GM19372 (cell line): Measurements from ENCODE around the gene NLGN4Y.
"Not testable (repeated sequence)": the region's sequence is repeated elsewhere in the genome, so short reads cannot be mapped to it uniquely, and the experiment has no call there.

Experiments used
- ATAC-seq: cut with Tn5 transposase; IDR thresholded peaks from one replicate; pipeline ENCODE4 v1.9.1; 2021; ENCODE audit warnings: mild to moderate bottlenecking, low read depth, moderate library complexity; ENCODE audit not compliant: unreplicated experiment

The NLGN4Y gene

DNA sequence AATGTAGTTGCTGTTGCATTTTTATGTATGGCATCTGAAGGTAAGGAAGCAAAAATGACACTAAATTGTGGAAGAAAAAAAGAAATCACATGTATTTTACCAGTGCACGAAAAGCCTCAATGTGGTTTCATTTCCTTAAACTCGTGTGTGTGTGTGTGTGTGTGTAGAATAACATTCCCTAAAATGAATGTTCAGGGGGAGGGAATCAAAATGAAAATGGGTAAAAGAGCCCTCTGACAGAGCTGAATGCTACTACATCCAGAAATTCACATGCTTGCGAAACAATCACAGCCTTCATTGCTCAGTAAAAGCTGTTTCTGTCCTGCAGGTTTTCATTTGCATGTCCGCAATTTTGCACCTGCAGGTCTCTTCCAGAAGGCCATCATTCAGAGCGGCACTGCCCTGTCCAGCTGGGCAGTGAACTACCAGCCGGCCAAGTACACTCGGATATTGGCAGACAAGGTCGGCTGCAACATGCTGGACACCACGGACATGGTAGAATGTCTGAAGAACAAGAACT is 305.1 kb downstream of the NLGN4Y start:
- ATAC-seq = no peak

- ATAC-seq = no peak
Observed at GRCh38 chrY:14834103-14835060, 310.1 kb downstream of the NLGN4Y start.

DNA sequence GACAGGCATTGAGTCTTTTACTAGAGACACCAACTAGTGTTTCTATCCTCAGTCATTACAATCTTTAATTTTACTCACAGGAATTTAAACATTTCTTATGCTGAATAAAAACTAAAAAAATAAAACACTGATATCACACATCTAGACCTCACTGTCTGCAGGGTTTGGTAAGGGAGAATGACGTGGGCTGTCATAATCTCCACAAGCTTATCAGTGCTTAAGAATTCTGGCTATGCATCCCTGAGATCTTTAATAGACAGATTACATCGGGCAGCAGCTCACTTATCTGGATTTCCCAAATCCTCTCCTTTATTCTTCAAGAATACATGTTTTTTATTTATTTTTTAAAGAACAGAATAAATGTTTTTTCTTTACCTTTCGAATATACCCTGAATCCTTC is 313.1 kb downstream of the NLGN4Y start:
- ATAC-seq = no peak

DNA sequence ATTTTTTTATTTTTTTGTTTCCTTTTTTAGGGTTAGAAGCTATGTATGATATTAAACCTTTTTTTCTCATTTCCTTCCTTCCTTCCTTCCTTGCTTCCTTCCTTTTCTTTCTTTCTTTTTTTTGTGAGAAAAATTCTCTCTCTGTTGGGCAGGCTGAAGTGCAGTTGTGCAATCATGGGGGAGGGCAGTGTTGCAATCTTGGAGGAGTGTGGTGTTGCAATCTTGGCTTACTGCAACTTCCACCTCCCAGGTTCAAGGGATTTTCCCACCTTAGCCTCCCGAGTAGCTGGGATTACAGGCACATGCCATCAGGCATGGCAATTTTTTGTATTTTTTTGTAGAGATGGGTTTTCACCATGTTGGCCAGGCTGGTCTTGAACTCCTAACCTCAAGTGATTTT is 326.4 kb downstream of the NLGN4Y start:
- no peak for ATAC-seq

DNA sequence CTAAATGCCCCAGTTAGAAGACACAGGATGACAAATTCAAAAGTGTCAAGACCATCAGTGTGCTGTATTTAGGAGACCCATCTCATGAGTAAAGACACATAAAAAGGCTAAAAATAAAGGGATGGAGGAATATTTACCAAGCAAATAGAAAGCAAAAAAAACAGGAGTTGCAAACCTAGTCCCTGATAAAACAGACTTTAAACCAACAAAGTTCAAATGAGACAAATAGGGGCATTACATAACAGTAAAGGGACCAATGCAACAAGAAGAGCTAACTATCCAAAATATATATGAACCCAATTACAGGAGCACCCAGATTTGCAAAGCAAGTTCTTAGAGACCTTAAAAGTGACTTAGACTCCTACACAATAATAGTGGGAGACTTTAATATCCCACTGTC is 336.1 kb downstream of the NLGN4Y start:
- no peak for ATAC-seq

DNA sequence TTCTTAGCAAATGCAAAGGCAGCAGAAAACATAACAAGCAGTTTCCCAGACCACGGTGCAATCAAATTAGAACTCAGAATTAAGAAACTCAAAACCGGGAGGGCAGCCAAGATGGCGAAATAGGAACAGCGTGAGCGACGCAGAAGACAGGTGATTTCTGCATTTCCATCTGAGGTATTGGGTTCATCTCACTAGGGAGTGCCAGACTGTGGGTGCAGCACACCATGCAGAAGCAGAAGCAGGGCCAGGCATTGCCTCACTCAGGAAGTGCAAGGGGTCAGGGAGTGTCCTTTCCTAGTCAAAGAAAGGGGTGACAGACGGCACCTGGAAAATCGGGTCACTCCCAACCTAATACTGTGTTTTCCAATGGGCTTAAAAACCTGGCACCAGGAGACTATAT is 336.7 kb downstream of the NLGN4Y start:
- ATAC-seq = not testable (repeated sequence)

- no peak for ATAC-seq
Observed at GRCh38 chrY:14871971-14872370, 347.6 kb downstream of the NLGN4Y start.
